OCI-LY7 (cell line): Measurements from ENCODE around the gene METAP1D. TPM values are rescaled to one million over a fixed set of nuclear protein-coding genes. Genes with fewer than 3 reads are reported as not detected.

Experiments used
- BruUV-seq: library from RNA; stranded (reverse); fragments of 400-500 nt; replicated peaks from 2 replicates; lab custom pipeline; 2021; lab: Mats Ljungman, UMichigan
- CTCF ChIA-PET: fragments of 300-600 bp; sonication (Branson Sonifier 250); formaldehyde crosslinking; loops from one replicate; lab custom pipeline; 2022; ENCODE audit warnings: antibody characterized with exemption; ENCODE audit not compliant: unreplicated experiment; lab: Charles Lee
- POLR2A ChIA-PET: fragments of 300-600 bp; sonication (Branson Sonifier 250); formaldehyde crosslinking; loops from one replicate; lab custom pipeline; 2022; ENCODE audit warnings: antibody characterized with exemption; lab: Charles Lee
- DNase-seq: peaks from one replicate; pipeline ENCODE4 v3.0.0-alpha.2; 2015; ENCODE audit warnings: low spot score
- H2AFZ ChIP-seq: fragments of 200-600 bp; sonication (generic), shearing (Covaris generic); 2 replicates; pipeline ENCODE4 v1.6.1; 2014; ENCODE audit warnings: mild to moderate bottlenecking, antibody characterized with exemption, low read length, moderate library complexity
- H3K27ac ChIP-seq: fragments of 200-600 bp; sonication (generic); 2 replicates; pipeline ENCODE4 v1.5.1; 2014; ENCODE audit warnings: mixed run types, low read depth, mild to moderate bottlenecking, moderate library complexity, low read length, inconsistent platforms; ENCODE audit not compliant: poor library complexity, severe bottlenecking
- H3K36me3 ChIP-seq: fragments of 200-600 bp; sonication (generic); 2 replicates; pipeline ENCODE4 v1.6.1; 2014; ENCODE audit warnings: mild to moderate bottlenecking, antibody characterized with exemption, low read length, moderate library complexity, mixed read lengths; ENCODE audit not compliant: insufficient read depth
- H3K4me1 ChIP-seq: fragments of 200-600 bp; sonication (generic); 2 replicates; pipeline ENCODE4 v1.5.1; 2014; ENCODE audit warnings: mild to moderate bottlenecking, low read length; ENCODE audit not compliant: insufficient read depth, poor library complexity, severe bottlenecking
- H3K4me2 ChIP-seq: fragments of 200-600 bp; sonication (generic); 2 replicates; pipeline ENCODE4 v1.6.1; 2014; ENCODE audit warnings: mild to moderate bottlenecking, low read length
- H3K4me3 ChIP-seq: fragments of 200-600 bp; sonication (generic); 2 replicates; pipeline ENCODE4 v1.5.1; 2014; ENCODE audit warnings: mild to moderate bottlenecking, low read depth, low read length; ENCODE audit not compliant: poor library complexity, severe bottlenecking
- H3K79me2 ChIP-seq: fragments of 200-600 bp; sonication (generic); 2 replicates; pipeline ENCODE4 v1.6.1; 2016; ENCODE audit warnings: low read depth, mild to moderate bottlenecking, low read length, moderate library complexity, mixed read lengths; ENCODE audit not compliant: insufficient read depth
- H3K9me2 ChIP-seq: fragments of 200-600 bp; sonication (generic); 2 replicates; pipeline ENCODE4 v1.6.1; 2016; ENCODE audit warnings: mild to moderate bottlenecking, low read length, mixed read lengths; ENCODE audit not compliant: insufficient read depth
- H3K9me3 ChIP-seq: fragments of 200-600 bp; sonication (generic); 2 replicates; pipeline ENCODE4 v1.6.1; 2014; ENCODE audit warnings: mild to moderate bottlenecking, mixed run types, low read length, mixed read lengths
- H4K20me1 ChIP-seq: fragments of 200-600 bp; sonication (generic); 2 replicates; pipeline ENCODE4 v1.6.1; 2014; ENCODE audit warnings: mild to moderate bottlenecking, antibody characterized with exemption, low read length, moderate library complexity, mixed read lengths; ENCODE audit not compliant: insufficient read depth
- CTCF ChIP-seq: fragments of 200-600 bp; sonication (generic); conservative IDR thresholded peaks from 2 replicates; pipeline ENCODE4 v1.5.1; 2014; ENCODE audit warnings: mild to moderate bottlenecking, antibody characterized with exemption, low read length, moderate library complexity, mixed read lengths
- EZH2phosphoT487 ChIP-seq: fragments of 200-600 bp; sonication (generic); IDR thresholded peaks from 2 replicates; pipeline ENCODE4 v1.6.1; 2018; ENCODE audit warnings: low read depth, borderline replicate concordance, mild to moderate bottlenecking, mixed run types, antibody characterized with exemption, low read length, moderate library complexity, mixed read lengths
- intact Hi-C: fragments of 100-400 bp; cut with micrococcal nuclease; formaldehyde crosslinking; loops from one replicate; pipeline ENCODE4 v1.10.0; 2022; ENCODE audit not compliant: unreplicated experiment
- total RNA-seq, 2 experiments: library from RNA; depleted of rRNA in 1 of 2; stranded (reverse); fragments of >200 nt in 1 of 2; shearing (Covaris generic) in 1 of 2; gene quantifications; 2 replicates each; pipeline ENCODE4 v1.2.3, GENCODE V29; 2014 to 2022

The METAP1D gene
- total RNA-seq, 2 experiments from 2014 or later, result 11.0 to 11.8 TPM

- no peaks in the 10 kb centered on the region for H3K79me2 ChIP-seq
- H3K36me3 ChIP-seq, result no peaks in the 10 kb centered on the region
- no peak for TF ChIP-seq EZH2phosphoT487
- no peak for TF ChIP-seq CTCF
- H4K20me1 ChIP-seq, result no peaks in the 10 kb centered on the region
- H3K4me1 ChIP-seq, result peaks cover 5% of the 10 kb centered on the region
- POLR2A ChIA-PET, result interaction anchor here (1.4 kb wide), 1 partner anchor 11 kb away, joined by 4 read pairs; the partner anchor contains the start of gene DLX2
- intact Hi-C loops, result no loop called here
- no TSS peak for BruUV-seq
- no peak for DNase-seq
- H3K4me3 ChIP-seq, result no peak overlapping the region
- no peak overlapping the region for H2AFZ ChIP-seq
- CTCF ChIA-PET, result interaction anchor here (0.6 kb wide), 1 partner anchor 45 kb away, joined by 3 read pairs; no protein-coding TSS in a partner anchor
- no peaks in the 10 kb centered on the region for H3K9me3 ChIP-seq
- no peak overlapping the region for H3K27ac ChIP-seq
- no peaks in the 10 kb centered on the region for H3K9me2 ChIP-seq
- no peak overlapping the region for H3K4me2 ChIP-seq
Measured at GRCh38 chr2:172092716-172093415, 93.1 kb downstream of the METAP1D start.

GRCh38 chr2:172093416-172094293, 93.9 kb downstream of the METAP1D start:
- H2AFZ ChIP-seq, result no peak overlapping the region
- H3K9me2 ChIP-seq, result no peaks in the 10 kb centered on the region
- H3K4me3 ChIP-seq, result no peak overlapping the region
- H3K27ac ChIP-seq, result no peak overlapping the region
- no peaks in the 10 kb centered on the region for H3K9me3 ChIP-seq
- no peak for DNase-seq
- TF ChIP-seq CTCF, result no peak
- TF ChIP-seq EZH2phosphoT487, result no peak
- ChIA-PET CTCF (interaction anchor here (0.6 kb wide), 1 partner anchor 45 kb away, joined by 3 read pairs; no protein-coding TSS in a partner anchor), POLR2A (interaction anchor here (1.4 kb wide), 1 partner anchor 10 kb away, joined by 4 read pairs; the partner anchor contains the start of gene DLX2)
- peaks cover 5% of the 10 kb centered on the region for H3K4me1 ChIP-seq
- H4K20me1 ChIP-seq, result no peaks in the 10 kb centered on the region
- intact Hi-C loops, result no loop called here
- no TSS peak for BruUV-seq
- no peaks in the 10 kb centered on the region for H3K36me3 ChIP-seq
- H3K4me2 ChIP-seq, result no peak overlapping the region
- no peaks in the 10 kb centered on the region for H3K79me2 ChIP-seq
